ENCODE data around the gene INPP5J.

The INPP5J gene

DNA sequence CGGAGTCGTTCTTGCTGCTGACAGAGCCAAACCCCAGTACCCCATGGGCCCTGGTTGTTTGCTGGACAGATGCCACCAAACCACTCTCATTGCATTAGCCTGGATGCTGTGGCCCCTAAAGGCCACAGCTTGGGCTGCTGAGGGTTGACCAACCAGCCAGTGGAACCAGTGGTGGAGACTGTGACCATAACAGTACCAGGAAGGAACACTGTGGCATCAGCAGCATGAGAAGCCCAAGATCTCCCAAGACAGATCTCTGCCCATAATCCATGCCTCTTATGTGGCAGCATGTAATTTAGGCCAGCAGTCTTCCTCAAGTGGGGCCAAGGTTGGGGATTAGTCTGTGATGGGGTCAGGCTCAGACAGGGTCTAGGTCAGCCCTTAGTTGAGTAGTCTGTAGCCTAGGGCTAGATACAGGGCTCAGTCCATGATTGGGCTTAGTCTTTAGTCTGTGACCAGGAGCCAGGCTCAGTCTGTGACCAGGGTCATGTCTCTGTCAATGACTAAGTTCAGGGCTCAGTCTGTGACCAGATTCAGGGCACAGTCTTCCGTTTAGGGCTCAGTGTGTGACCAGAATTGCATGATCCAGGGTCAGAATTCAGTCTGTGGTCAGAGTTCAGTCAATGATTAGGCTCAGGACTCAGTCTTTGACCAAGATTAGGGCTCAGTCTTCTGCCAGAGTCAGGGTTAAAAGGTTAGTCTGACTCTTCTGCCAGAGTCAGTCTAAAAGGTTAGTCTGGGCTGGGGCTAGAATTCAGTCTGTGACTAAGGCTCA, 4.5 kb upstream of the INPP5J start:
- Histone ChIP-seq H3K36me3 (ENCODE audit: insufficient read depth, insufficient read length, low read length) (no peaks in the 10 kb centered on the region), H3K9ac (ENCODE audit: insufficient read length, low read depth) (no peak overlapping the region), H3K27me3 (ENCODE audit: insufficient read depth, insufficient read length) (no peaks in the 10 kb centered on the region), H3K9me3 (ENCODE audit: insufficient read depth, low read length) (no peaks in the 10 kb centered on the region), H3K4me1 (ENCODE audit: insufficient read depth, insufficient read length) (peaks cover 7% of the 10 kb centered on the region), H3K4me3 (ENCODE audit: insufficient read length, low read depth) (no peak overlapping the region)
- TF ChIP-seq ZNF274 (IDR thresholded peaks at IDR 0.05; ENCODE audit: low read depth, low read length) (no peak), SUZ12 (IDR thresholded peaks at IDR 0.05; ENCODE audit: extremely low read depth, insufficient read depth, insufficient read length) (no peak), YY1 (IDR thresholded peaks at IDR 0.05; ENCODE audit: insufficient read depth, insufficient read length) (no peak)
- DNase-seq (ENCODE audit: low read depth, low spot score) = no peak

DNA sequence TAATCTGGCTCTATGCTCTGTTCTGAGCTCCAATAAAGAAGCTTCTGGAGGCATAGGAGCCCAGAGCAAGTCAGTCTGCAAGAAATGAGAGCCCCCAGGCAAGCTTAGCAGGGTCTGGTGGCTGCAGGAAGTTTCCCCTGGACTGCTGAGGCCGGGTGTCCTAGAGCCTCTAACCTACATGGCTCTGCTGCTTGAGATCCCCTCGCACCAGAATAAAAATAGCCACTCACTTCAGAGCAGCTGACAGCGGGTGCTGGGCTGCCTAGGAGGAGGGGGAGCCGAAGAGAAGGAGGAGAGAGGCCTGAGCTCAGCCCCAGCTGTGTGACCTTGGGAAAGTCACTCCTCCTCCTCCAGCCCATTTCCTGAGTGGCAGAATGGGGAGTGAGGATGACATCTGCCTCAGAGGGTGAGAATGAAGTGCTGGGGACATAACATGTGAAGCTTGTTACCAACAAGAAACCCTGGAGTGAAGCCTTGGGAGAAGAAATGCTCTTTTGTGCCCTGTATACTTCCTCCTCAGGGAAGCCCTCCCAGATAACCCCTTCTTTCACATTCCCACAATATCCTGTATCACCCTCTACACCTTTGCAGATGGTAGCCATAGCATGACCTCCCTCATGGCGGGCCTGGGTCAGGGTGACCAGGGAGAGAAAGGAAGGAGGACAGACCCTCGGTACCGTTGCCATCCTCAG, 3.6 kb upstream of the INPP5J start:
- H3K27me3 ChIP-seq (ENCODE audit: insufficient read depth, insufficient read length) = no peaks in the 10 kb centered on the region
- H3K36me3 ChIP-seq (ENCODE audit: insufficient read depth, insufficient read length, low read length) = no peaks in the 10 kb centered on the region
- DNase-seq (ENCODE audit: low read depth, low spot score) = no peak
- no peaks in the 10 kb centered on the region for H3K9me3 ChIP-seq (ENCODE audit: insufficient read depth, low read length)
- H3K4me1 ChIP-seq (ENCODE audit: insufficient read depth, insufficient read length) = peaks cover 9% of the 10 kb centered on the region
- no peak overlapping the region for H3K4me3 ChIP-seq (ENCODE audit: insufficient read length, low read depth)
- no peak overlapping the region for H3K9ac ChIP-seq (ENCODE audit: insufficient read length, low read depth)
- TF ChIP-seq YY1 (IDR thresholded peaks at IDR 0.05; ENCODE audit: insufficient read depth, insufficient read length) (no peak), ZNF274 (IDR thresholded peaks at IDR 0.05; ENCODE audit: low read depth, low read length) (no peak), SUZ12 (IDR thresholded peaks at IDR 0.05; ENCODE audit: extremely low read depth, insufficient read depth, insufficient read length) (no peak)

DNA sequence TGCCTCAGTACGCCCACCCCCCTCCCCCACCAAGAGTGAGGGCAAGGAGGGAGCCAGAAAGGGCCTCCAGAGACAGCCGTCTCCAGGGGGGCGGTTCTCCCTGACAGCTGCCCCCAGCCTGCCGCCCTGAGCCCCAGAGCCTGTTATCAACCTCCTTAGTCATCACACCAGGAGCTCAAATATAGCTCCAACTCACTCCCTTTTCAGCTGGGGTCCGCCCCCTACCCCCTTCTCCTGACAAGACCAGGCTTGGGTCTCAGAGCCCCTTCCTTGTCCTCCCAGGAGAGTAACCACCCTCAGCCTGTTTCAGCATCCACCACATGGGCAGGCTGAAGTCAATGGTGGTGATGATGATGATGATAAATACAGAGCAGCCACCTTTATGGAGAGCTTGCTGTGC, 2.5 kb upstream of the INPP5J start:
- H3K4me3 ChIP-seq (ENCODE audit: insufficient read length, low read depth) = no peak overlapping the region
- TF ChIP-seq YY1 (IDR thresholded peaks at IDR 0.05; ENCODE audit: insufficient read depth, insufficient read length) (no peak), ZNF274 (IDR thresholded peaks at IDR 0.05; ENCODE audit: low read depth, low read length) (no peak), SUZ12 (IDR thresholded peaks at IDR 0.05; ENCODE audit: extremely low read depth, insufficient read depth, insufficient read length) (no peak)
- no peaks in the 10 kb centered on the region for H3K9me3 ChIP-seq (ENCODE audit: insufficient read depth, low read length)
- H3K27me3 ChIP-seq (ENCODE audit: insufficient read depth, insufficient read length) = no peaks in the 10 kb centered on the region
- no peaks in the 10 kb centered on the region for H3K36me3 ChIP-seq (ENCODE audit: insufficient read depth, insufficient read length, low read length)
- DNase-seq (ENCODE audit: low read depth, low spot score) = no peak
- H3K9ac ChIP-seq (ENCODE audit: insufficient read length, low read depth) = no peak overlapping the region
- H3K4me1 ChIP-seq (ENCODE audit: insufficient read depth, insufficient read length) = peaks cover 9% of the 10 kb centered on the region

- Histone ChIP-seq H3K4me3 (ENCODE audit: insufficient read length, low read depth) (no peak overlapping the region), H3K36me3 (ENCODE audit: insufficient read depth, insufficient read length, low read length) (no peaks in the 10 kb centered on the region), H3K9me3 (ENCODE audit: insufficient read depth, low read length) (no peaks in the 10 kb centered on the region), H3K27me3 (ENCODE audit: insufficient read depth, insufficient read length) (no peaks in the 10 kb centered on the region), H3K4me1 (ENCODE audit: insufficient read depth, insufficient read length) (peaks cover 9% of the 10 kb centered on the region), H3K9ac (ENCODE audit: insufficient read length, low read depth) (no peak overlapping the region)
- no peak for DNase-seq (ENCODE audit: low read depth, low spot score)
- TF ChIP-seq ZNF274 (IDR thresholded peaks at IDR 0.05; ENCODE audit: low read depth, low read length) (no peak), YY1 (IDR thresholded peaks at IDR 0.05; ENCODE audit: insufficient read depth, insufficient read length) (no peak), SUZ12 (IDR thresholded peaks at IDR 0.05; ENCODE audit: extremely low read depth, insufficient read depth, insufficient read length) (no peak)
Observed at GRCh38 chr22:31120642-31121041, 2.1 kb upstream of the INPP5J start.

- no peak for DNase-seq (ENCODE audit: low read depth, low spot score)
- no peaks in the 10 kb centered on the region for H3K27me3 ChIP-seq (ENCODE audit: insufficient read depth, insufficient read length)
- H3K9ac ChIP-seq (ENCODE audit: insufficient read length, low read depth) = no peak overlapping the region
- no peaks in the 10 kb centered on the region for H3K36me3 ChIP-seq (ENCODE audit: insufficient read depth, insufficient read length, low read length)
- no peaks in the 10 kb centered on the region for H3K9me3 ChIP-seq (ENCODE audit: insufficient read depth, low read length)
- no peak overlapping the region for H3K4me3 ChIP-seq (ENCODE audit: insufficient read length, low read depth)
- peaks cover 9% of the 10 kb centered on the region for H3K4me1 ChIP-seq (ENCODE audit: insufficient read depth, insufficient read length)
- TF ChIP-seq SUZ12 (IDR thresholded peaks at IDR 0.05; ENCODE audit: extremely low read depth, insufficient read depth, insufficient read length) (no peak), ZNF274 (IDR thresholded peaks at IDR 0.05; ENCODE audit: low read depth, low read length) (no peak)
Observed at GRCh38 chr22:31121403-31121802, 1.4 kb upstream of the INPP5J start.

- Histone ChIP-seq H3K27me3 (ENCODE audit: insufficient read depth, insufficient read length) (no peaks in the 10 kb centered on the region), H3K36me3 (ENCODE audit: insufficient read depth, insufficient read length, low read length) (no peaks in the 10 kb centered on the region), H3K9me3 (ENCODE audit: insufficient read depth, low read length) (no peaks in the 10 kb centered on the region), H3K9ac (ENCODE audit: insufficient read length, low read depth) (no peak overlapping the region), H3K4me3 (ENCODE audit: insufficient read length, low read depth) (no peak overlapping the region), H3K4me1 (ENCODE audit: insufficient read depth, insufficient read length) (peaks cover 10% of the 10 kb centered on the region)
- no peak for TF ChIP-seq YY1 (IDR thresholded peaks at IDR 0.05; ENCODE audit: insufficient read depth, insufficient read length)
- no peak for TF ChIP-seq ZNF274 (IDR thresholded peaks at IDR 0.05; ENCODE audit: low read depth, low read length)
- TF ChIP-seq SUZ12 (IDR thresholded peaks at IDR 0.05; ENCODE audit: extremely low read depth, insufficient read depth, insufficient read length) = no peak
- no peak for DNase-seq (ENCODE audit: low read depth, low spot score)
Observed at GRCh38 chr22:31122196-31122531, 602 bp upstream of the INPP5J start.

GRCh38 chr22:31123292-31123602, 481 bp downstream of the INPP5J start:
- H3K9ac ChIP-seq (ENCODE audit: insufficient read length, low read depth) = peak overlapping the region; percentile 81

More at GRCh38 chr22:31123292-31123602, 481 bp downstream of the INPP5J start:
- Histone ChIP-seq H3K9me3 (ENCODE audit: insufficient read depth, low read length) (no peaks in the 10 kb centered on the region), H3K4me3 (ENCODE audit: insufficient read length, low read depth) (peak overlapping the region; percentile 78), H3K27me3 (ENCODE audit: insufficient read depth, insufficient read length) (no peaks in the 10 kb centered on the region), H3K36me3 (ENCODE audit: insufficient read depth, insufficient read length, low read length) (peaks cover 4% of the 10 kb centered on the region), H3K4me1 (ENCODE audit: insufficient read depth, insufficient read length) (peaks cover 12% of the 10 kb centered on the region)
- TF ChIP-seq ZNF274 (IDR thresholded peaks at IDR 0.05; ENCODE audit: low read depth, low read length) = no peak
- no peak for TF ChIP-seq YY1 (IDR thresholded peaks at IDR 0.05; ENCODE audit: insufficient read depth, insufficient read length)
- TF ChIP-seq SUZ12 (IDR thresholded peaks at IDR 0.05; ENCODE audit: extremely low read depth, insufficient read depth, insufficient read length) = no peak
- DNase-seq (ENCODE audit: low read depth, low spot score) = no peak

Measured in NT2/D1 (cell line).